Heart left ventricle (tissue), 16 donors: ENCODE results near the gene CNOT4. TPM values are rescaled to one million over a fixed set of nuclear protein-coding genes. Genes with fewer than 3 reads are reported as not detected.

Source experiments
- ATAC-seq, 4 donors: fragments of 200-7000 bp; cut with Tn5 transposase; one replicate each; pipeline ENCODE4 v1.9.1; 2020 to 2022; ENCODE audit warnings: moderate library complexity in 4 of 4, mild to moderate bottlenecking in 3 of 4, moderate number of reproducible peaks in 1 of 4
- DNase-seq, 5 donors: peaks; one replicate each; pipeline ENCODE4 v3.0.0-alpha.2; 2020
- H3K27ac ChIP-seq, 12 donors: fragments of 200-600 bp; sonication (generic) in 4 of 12; one replicate each; pipeline versions ENCODE4 v1.5.0 to v1.8.0; 2016 to 2022; ENCODE audit warnings: mild to moderate bottlenecking in 2 of 12
- H3K27me3 ChIP-seq, 9 donors: fragments of 200-600 bp; sonication (generic) in 2 of 9; one replicate each; pipeline versions ENCODE4 v1.5.1 to v1.8.0; 2016 to 2022; ENCODE audit warnings: mild to moderate bottlenecking in 3 of 9
- H3K36me3 ChIP-seq, 9 donors: fragments of 200-600 bp; sonication (generic) in 2 of 9; one replicate each; pipeline versions ENCODE4 v1.5.0 to v1.8.0; 2018 to 2022; ENCODE audit warnings: mild to moderate bottlenecking in 2 of 9
- H3K4me1 ChIP-seq, 12 donors: fragments of 200-600 bp; sonication (generic) in 4 of 12; one replicate each; pipeline versions ENCODE4 v1.5.0 to v1.8.0; 2016 to 2022; ENCODE audit warnings: mild to moderate bottlenecking in 3 of 12
- H3K4me3 ChIP-seq, 12 donors: fragments of 200-600 bp; sonication (generic) in 4 of 12; one replicate each; pipeline versions ENCODE4 v1.5.0 to v1.8.0; 2017 to 2022; ENCODE audit warnings: mild to moderate bottlenecking in 9 of 12, moderate library complexity in 4 of 12
- H3K9me3 ChIP-seq, 12 donors: fragments of 200-600 bp; sonication (generic) in 4 of 12; one replicate each; pipeline versions ENCODE4 v1.5.0 to v1.8.0; 2016 to 2022; ENCODE audit warnings: mild to moderate bottlenecking in 1 of 12
- POLR2A ChIP-seq, 2 donors: fragments of 450-650 bp; IDR thresholded peaks; one replicate each; pipeline ENCODE4 v1.6.1; 2017; ENCODE audit warnings: antibody characterized with exemption in 2 of 2, mild to moderate bottlenecking in 2 of 2, moderate library complexity in 2 of 2
- WGBS, 4 donors: extraction: QIAGEN DNeasy Blood & Tissue Kit in 2 of 4; methylation state at CpG; one replicate each; pipeline versions ENCODE4 v1.1.5 to v1.1.7; 2013 to 2018; 5-methylcytosine and 5-hydroxymethylcytosine counted together
- intact Hi-C, 10 donors: fragments of 100-400 bp; cut with DNase I; formaldehyde crosslinking; loops; one replicate each; pipeline versions ENCODE4 v1.11.1 to v1.14.2; 2022
- polyA plus RNA-seq, 2 donors: library from polyadenylated mRNA; stranded (reverse); fragments of 200-250 nt; gene quantifications; one replicate each; pipeline ENCODE4 v1.2.3, GENCODE V29; 2013
- total RNA-seq, 9 donors: library from RNA; depleted of rRNA in 2 of 9; stranded (reverse); fragments of >200 nt in 2 of 9; fragmentation: NEBNext Ultra II Directional in 3 of 9; extraction: Animal tissue kit (Norgen Biotek cat#: 25700) in 3 of 9; gene quantifications; one replicate each; pipeline versions ENCODE4 v1.1.0 to v1.2.4, GENCODE V29; 2016 to 2023
- TF ChIP-seq, protein P1 (sequence below), 12 donors: fragments of 200-600 bp; sonication (generic) in 4 of 12; IDR thresholded peaks; one replicate each; pipeline versions ENCODE4 v1.5.0 to v1.8.0; 2018 to 2022; ENCODE audit warnings: antibody characterized with exemption in 12 of 12, mild to moderate bottlenecking in 5 of 12
- donor health status: ischemic (EF 13 %, LVEDD 7.1; RV severe dilation, severe dysfunction).
- donor health status: healthy with polysubstance abuse.
- donor health status: DM: no; HTN: yes; CAD: no.
- donor health status: DM: no; HTN: no; CAD: no.
- donor health status: ischemic (EF 25% LVEDD 6.9; RV normal size, moderate dysfunction).
- donor health status: ischemic (EF 25% LVEDD 5.7; RV mildly dilated, moderate dysfunction).
- donor health status: healthy.
- donor health status: DM: yes; HTN: yes; CAD: no.
- donor health status: ischemic (EF 35%, LVEDD 5.7; RV mildly dilated, moderate dysfunction).
- donor health status: nonischemic (EF 11% LVEDD 7.7; RV severe dilation, severe dysfunction).
- donor health status: DM: yes; HTN: yes; CAD: no.
- donor health status: PGD.
- donor health status: ischemic (EF 29% LVEDD 5.4; RV normal size, mild dysfunction).
- donor health status: nonischemic (EF 23%, LVEDD 6.1; RV moderate dilation, normal function).

The CNOT4 gene
- total and polyA plus RNA-seq, 11 donors: 7.9 to 29.2 (median 23.7) TPM

DNA sequence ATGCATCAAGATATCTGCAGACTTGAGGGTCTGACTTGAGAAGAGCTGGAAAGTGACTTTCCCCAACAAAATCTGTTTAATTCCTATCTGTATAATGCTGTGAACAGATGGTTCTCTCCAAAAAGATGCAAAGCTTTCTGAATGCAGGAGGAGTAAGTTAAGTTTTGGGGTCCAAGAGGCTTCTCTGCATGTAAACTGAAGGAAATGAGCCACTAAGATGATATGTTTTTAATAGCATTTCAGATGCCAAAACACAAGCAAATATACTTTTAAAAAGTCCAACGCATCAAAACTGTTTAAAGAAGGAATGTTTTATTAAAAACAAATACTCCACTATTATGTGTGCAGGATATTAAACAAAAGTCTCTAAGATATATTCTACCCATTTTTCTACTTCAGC, 139.2 kb downstream of the CNOT4 start:
- DNase-seq (no peak), ATAC-seq (no peak)
- 94 to 100% (median 95%) methylated on average over 1 of the region's 1 CpG for WGBS, 4 donors
- H3K9me3 ChIP-seq: no peaks in the 10 kb centered on the region
- H3K4me1 ChIP-seq: peaks cover 0 to 5% (median 0%) of the 10 kb centered on the region in 12 donors
- no peak overlapping the region for H3K27ac ChIP-seq
- intact Hi-C loops: no loop called here
- no peak overlapping the region for H3K4me3 ChIP-seq
- H3K27me3 ChIP-seq: no peaks in the 10 kb centered on the region
- peaks cover 0 to 4% (median 0%) of the 10 kb centered on the region in 9 donors for H3K36me3 ChIP-seq
- TF ChIP-seq POLR2A (IDR thresholded peaks at IDR 0.05): no peak
- TF ChIP-seq, protein P1, sequence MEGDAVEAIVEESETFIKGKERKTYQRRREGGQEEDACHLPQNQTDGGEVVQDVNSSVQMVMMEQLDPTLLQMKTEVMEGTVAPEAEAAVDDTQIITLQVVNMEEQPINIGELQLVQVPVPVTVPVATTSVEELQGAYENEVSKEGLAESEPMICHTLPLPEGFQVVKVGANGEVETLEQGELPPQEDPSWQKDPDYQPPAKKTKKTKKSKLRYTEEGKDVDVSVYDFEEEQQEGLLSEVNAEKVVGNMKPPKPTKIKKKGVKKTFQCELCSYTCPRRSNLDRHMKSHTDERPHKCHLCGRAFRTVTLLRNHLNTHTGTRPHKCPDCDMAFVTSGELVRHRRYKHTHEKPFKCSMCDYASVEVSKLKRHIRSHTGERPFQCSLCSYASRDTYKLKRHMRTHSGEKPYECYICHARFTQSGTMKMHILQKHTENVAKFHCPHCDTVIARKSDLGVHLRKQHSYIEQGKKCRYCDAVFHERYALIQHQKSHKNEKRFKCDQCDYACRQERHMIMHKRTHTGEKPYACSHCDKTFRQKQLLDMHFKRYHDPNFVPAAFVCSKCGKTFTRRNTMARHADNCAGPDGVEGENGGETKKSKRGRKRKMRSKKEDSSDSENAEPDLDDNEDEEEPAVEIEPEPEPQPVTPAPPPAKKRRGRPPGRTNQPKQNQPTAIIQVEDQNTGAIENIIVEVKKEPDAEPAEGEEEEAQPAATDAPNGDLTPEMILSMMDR (IDR thresholded peaks at IDR 0.05): no peak

DNA sequence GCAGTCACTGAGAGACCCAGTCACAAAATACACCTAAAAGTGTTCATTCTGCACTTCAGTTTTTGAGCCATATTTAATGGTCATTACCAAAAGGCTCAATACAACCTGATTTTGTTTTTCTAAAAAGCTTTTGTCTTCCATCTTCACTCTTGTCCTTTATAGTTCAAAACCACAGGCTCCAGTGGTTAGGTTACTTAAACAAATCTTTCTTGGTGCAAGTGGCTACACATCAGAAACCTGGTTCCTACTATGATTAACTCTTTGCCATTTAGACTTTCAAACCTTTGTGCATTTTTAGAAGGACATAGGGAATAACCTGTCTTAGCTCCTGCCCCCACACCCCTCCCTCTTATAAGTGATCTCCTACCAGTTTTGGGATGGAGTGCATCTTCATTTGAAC, 140.5 kb downstream of the CNOT4 start:
- no peak for DNase-seq
- no peak for ATAC-seq
- H3K36me3 ChIP-seq: peaks cover 0 to 4% (median 0%) of the 10 kb centered on the region in 9 donors
- no peak for TF ChIP-seq POLR2A (IDR thresholded peaks at IDR 0.05)
- TF ChIP-seq, protein P1 (IDR thresholded peaks at IDR 0.05): no peak
- H3K27me3 ChIP-seq: no peaks in the 10 kb centered on the region
- intact Hi-C loops: no loop called here
- H3K9me3 ChIP-seq: no peaks in the 10 kb centered on the region
- no peak overlapping the region for H3K27ac ChIP-seq
- H3K4me1 ChIP-seq: peaks cover 0 to 16% (median 0%) of the 10 kb centered on the region in 12 donors
- H3K4me3 ChIP-seq: no peak overlapping the region

DNA sequence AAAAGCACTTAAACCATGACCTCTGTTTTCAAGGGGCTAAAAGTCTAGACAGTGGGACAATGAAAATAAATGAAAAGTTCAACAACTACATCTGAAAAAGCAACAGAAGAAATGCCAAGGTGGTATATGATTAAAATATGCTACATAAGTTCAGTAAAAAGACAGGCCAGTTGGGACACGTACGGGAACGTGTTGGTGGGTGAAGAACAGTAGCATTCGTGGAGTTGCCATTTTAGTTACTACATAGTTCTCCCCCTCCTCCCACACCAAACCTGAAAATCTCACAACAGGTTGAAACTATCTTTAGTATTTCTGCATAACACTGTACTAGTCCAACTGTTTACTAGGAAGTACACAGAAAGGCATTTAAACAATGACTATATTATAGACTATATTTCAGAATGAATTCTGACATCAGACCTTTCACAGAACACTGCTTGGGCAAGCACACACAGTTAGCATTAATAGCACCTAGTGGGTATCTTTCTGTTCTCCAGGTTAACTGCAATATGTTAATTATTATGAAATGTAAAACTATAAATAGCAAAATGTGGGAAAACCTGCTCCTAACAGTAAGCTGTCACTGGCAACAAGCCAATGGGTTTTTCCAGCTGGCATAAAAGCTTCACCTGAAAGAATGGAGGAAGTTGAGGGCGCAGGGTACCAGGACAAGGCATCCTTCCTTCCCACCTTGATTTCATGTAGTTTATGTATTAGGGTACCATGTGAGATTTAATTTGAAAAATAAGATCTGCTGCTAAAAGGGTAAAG, 141.3 kb downstream of the CNOT4 start:
- H3K9me3 ChIP-seq: no peaks in the 10 kb centered on the region
- no peak for DNase-seq
- peaks cover 0 to 9% (median 0%) of the 10 kb centered on the region in 9 donors for H3K36me3 ChIP-seq
- TF ChIP-seq, protein P1 (IDR thresholded peaks at IDR 0.05): no peak
- no peak for TF ChIP-seq POLR2A (IDR thresholded peaks at IDR 0.05)
- H3K27ac ChIP-seq: no peak overlapping the region
- H3K4me1 ChIP-seq: peaks cover 0 to 19% (median 0%) of the 10 kb centered on the region in 12 donors
- intact Hi-C loops: no loop called here
- no peak for ATAC-seq
- no peaks in the 10 kb centered on the region for H3K27me3 ChIP-seq
- no peak overlapping the region for H3K4me3 ChIP-seq
- WGBS, 4 donors: 92 to 94% (median 94%) methylated on average over 5 of the region's 5 CpGs

DNA sequence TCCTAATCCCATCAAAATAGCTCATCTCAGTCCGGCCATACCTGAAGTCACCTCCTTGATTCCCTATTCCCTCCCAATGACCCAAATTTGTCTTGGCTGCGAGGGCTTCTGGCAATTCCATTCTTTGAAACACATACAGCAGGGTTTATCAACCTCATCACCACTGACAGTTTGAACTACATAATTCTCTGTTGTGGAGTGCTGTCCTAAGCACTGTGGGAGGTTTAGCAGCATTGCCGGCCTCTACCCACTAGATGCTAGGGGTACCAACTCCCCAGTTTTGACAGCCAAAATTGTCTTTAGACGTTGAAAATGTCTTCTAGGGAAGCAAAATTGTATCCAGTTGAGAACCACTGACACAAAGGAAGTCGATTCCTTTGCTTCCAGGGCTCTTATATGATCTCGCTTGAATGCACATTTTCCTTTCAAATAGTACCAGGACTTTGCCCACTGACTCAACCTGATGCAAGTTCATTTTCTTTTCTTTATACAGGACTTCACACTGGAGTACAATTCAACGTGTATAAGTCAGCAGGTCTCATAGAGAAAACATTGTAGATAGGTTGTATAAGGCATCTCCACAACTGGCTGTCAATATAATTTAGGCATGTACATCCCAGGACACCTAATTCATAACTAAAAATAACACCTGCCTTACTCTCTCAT, 142.9 kb downstream of the CNOT4 start:
- no peak overlapping the region for H3K4me3 ChIP-seq
- ATAC-seq (no peak), DNase-seq (no peak)
- intact Hi-C loops: no loop called here
- 90 to 93% (median 91%) methylated on average over 7 of the region's 7 CpGs for WGBS, 4 donors
- peaks cover 0 to 19% (median 0%) of the 10 kb centered on the region in 12 donors for H3K4me1 ChIP-seq
- no peak overlapping the region for H3K27ac ChIP-seq
- H3K27me3 ChIP-seq: no peaks in the 10 kb centered on the region
- TF ChIP-seq, protein P1 (IDR thresholded peaks at IDR 0.05): no peak
- no peak for TF ChIP-seq POLR2A (IDR thresholded peaks at IDR 0.05)
- H3K9me3 ChIP-seq: no peaks in the 10 kb centered on the region
- peaks cover 0 to 23% (median 10%) of the 10 kb centered on the region in 9 donors for H3K36me3 ChIP-seq
